IPS-15b (cell line): ENCODE data around the gene TNC.

Experiments used
- H3K27me3 ChIP-seq: one replicate; pipeline ENCODE4 v1.6.1; 2013; ENCODE audit warnings: low read length; ENCODE audit not compliant: control insufficient read depth, insufficient read depth
- H3K36me3 ChIP-seq: one replicate; pipeline ENCODE4 v1.6.1; 2013; ENCODE audit warnings: low read length; ENCODE audit not compliant: control insufficient read depth, insufficient read depth
- H3K4me1 ChIP-seq: one replicate; pipeline ENCODE4 v1.6.1; 2013; ENCODE audit warnings: mild to moderate bottlenecking, low read length; ENCODE audit not compliant: control insufficient read depth, insufficient read depth
- H3K4me3 ChIP-seq: one replicate; pipeline ENCODE4 v1.5.1; 2013; ENCODE audit warnings: low read depth, low read length
- H3K9ac ChIP-seq: one replicate; pipeline ENCODE4 v1.6.1; 2013; ENCODE audit warnings: low read depth, mild to moderate bottlenecking, low read length
- H3K9me3 ChIP-seq: one replicate; pipeline ENCODE4 v1.6.1; 2013; ENCODE audit warnings: mild to moderate bottlenecking, low read length; ENCODE audit not compliant: control insufficient read depth, insufficient read depth

Gene TNC

GRCh38 chr9:115090486-115090885 is 27.5 kb downstream of the TNC start:
- no peaks in the 10 kb centered on the region for H3K9me3 ChIP-seq
- peaks cover 11% of the 10 kb centered on the region for H3K27me3 ChIP-seq
- H3K36me3 ChIP-seq = no peaks in the 10 kb centered on the region

DNA sequence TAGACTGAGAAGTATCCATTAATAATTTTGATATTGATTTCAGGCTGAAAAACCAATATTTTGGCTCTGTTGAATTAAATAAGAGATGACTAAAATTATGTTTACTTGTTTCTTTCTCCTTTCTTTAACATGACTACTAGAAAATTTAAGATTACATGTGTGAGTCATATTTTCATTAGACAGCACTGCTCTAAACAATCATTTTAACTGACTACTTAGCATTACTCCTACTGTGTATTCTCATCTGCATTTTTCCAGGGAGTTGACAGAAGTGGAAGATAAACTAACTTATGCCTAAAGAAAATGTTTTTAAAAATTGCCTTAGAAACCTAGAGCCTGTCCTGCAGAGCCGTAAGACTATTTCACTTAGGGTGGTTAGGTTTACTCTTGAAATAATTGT is 29.1 kb downstream of the TNC start:
- Histone ChIP-seq H3K9me3 (no peaks in the 10 kb centered on the region), H3K4me1 (peaks cover 8% of the 10 kb centered on the region), H3K36me3 (no peaks in the 10 kb centered on the region), H3K4me3 (no peak overlapping the region), H3K27me3 (peaks cover 8% of the 10 kb centered on the region), H3K9ac (no peak overlapping the region)

More at GRCh38 chr9:115090486-115090885, 27.5 kb downstream of the TNC start:
- Histone ChIP-seq H3K4me3 (no peak overlapping the region), H3K9ac (no peak overlapping the region), H3K4me1 (peaks cover 11% of the 10 kb centered on the region)

DNA sequence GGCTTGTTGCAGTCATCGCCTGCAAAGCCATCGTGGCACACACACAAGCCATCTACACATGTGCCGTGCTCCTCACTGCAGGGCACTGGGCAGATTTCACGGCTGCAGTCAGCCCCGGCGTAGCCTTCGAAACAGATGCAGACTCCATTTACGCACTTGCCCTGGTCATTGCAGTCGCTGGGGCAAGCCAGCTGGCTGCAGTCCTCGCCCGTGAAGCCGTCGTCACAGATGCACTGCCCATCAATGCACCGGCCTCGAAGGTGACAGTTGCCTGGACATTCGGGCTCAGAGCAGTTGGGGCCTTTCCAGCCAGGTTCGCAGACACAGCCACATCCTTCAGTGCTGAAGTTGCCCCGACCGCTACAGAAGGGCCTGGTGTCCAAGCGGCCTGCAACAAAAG is 31.1 kb downstream of the TNC start:
- peaks cover 8% of the 10 kb centered on the region for H3K27me3 ChIP-seq
- H3K4me3 ChIP-seq = no peak overlapping the region
- no peaks in the 10 kb centered on the region for H3K9me3 ChIP-seq
- no peaks in the 10 kb centered on the region for H3K36me3 ChIP-seq
- peaks cover 3% of the 10 kb centered on the region for H3K4me1 ChIP-seq
- H3K9ac ChIP-seq = no peak overlapping the region

DNA sequence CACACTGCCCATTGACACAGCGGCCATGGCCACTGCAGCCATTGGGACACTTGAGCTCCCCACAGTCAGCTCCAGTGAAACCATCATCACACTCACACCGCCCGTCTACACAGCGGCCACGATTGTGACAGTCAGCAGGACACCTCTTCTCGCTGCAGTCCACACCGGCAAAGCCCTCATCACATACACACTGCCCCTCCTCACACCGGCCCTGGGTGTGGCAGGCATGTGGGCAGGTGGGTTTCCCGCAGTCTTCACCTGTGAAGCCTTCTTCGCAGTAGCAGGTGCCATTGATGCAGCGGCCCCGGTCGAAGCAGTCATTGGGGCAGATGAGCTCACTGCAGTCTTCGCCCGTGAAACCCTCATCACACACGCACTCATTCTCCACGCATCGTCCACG is 31.5 kb downstream of the TNC start:
- H3K36me3 ChIP-seq = no peaks in the 10 kb centered on the region
- H3K4me3 ChIP-seq = no peak overlapping the region

GRCh38 chr9:115085773-115086377 is 32.1 kb downstream of the TNC start:
- Histone ChIP-seq H3K4me1 (peaks cover 3% of the 10 kb centered on the region), H3K9me3 (no peaks in the 10 kb centered on the region), H3K27me3 (no peaks in the 10 kb centered on the region), H3K4me3 (no peak overlapping the region), H3K36me3 (no peaks in the 10 kb centered on the region), H3K9ac (no peak overlapping the region)

More for the DNA sequence above, 31.5 kb downstream of the TNC start:
- Histone ChIP-seq H3K9ac (no peak overlapping the region), H3K4me1 (peaks cover 3% of the 10 kb centered on the region), H3K9me3 (no peaks in the 10 kb centered on the region), H3K27me3 (peaks cover 5% of the 10 kb centered on the region)

- H3K4me3 ChIP-seq = no peak overlapping the region
- no peaks in the 10 kb centered on the region for H3K36me3 ChIP-seq
- H3K9me3 ChIP-seq = no peaks in the 10 kb centered on the region
- no peak overlapping the region for H3K9ac ChIP-seq
- no peaks in the 10 kb centered on the region for H3K27me3 ChIP-seq
- peaks cover 8% of the 10 kb centered on the region for H3K4me1 ChIP-seq
Observed at GRCh38 chr9:115084709-115085108, 33.2 kb downstream of the TNC start.

- H3K27me3 ChIP-seq = no peaks in the 10 kb centered on the region
- H3K4me1 ChIP-seq = peaks cover 8% of the 10 kb centered on the region
- no peak overlapping the region for H3K4me3 ChIP-seq
- no peak overlapping the region for H3K9ac ChIP-seq
- H3K9me3 ChIP-seq = no peaks in the 10 kb centered on the region
- no peaks in the 10 kb centered on the region for H3K36me3 ChIP-seq
Observed at GRCh38 chr9:115084157-115084556, 33.8 kb downstream of the TNC start.

DNA sequence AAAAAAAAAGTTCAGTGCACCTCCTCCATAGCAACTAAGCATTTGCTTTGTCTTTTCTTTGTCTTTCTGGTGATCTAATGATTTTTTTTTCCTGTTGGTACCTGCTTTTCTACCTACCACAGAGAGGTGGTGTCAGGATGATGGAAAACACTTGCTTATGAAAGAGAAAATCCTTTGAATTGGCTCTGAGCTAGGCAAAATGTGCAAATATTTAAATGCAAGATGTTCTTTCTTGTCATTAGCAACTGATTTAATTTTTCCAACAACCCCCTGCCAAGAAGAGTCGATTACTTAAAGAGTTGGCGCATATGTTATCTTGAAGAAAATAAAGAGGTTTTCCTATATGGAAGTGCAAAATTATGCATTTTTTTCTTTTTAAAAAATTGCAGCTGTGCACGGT is 37.7 kb downstream of the TNC start:
- H3K9ac ChIP-seq = no peak overlapping the region
- H3K4me3 ChIP-seq = no peak overlapping the region
- H3K36me3 ChIP-seq = no peaks in the 10 kb centered on the region
- H3K9me3 ChIP-seq = no peaks in the 10 kb centered on the region
- peaks cover 8% of the 10 kb centered on the region for H3K4me1 ChIP-seq
- no peaks in the 10 kb centered on the region for H3K27me3 ChIP-seq

- Histone ChIP-seq H3K27me3 (no peaks in the 10 kb centered on the region), H3K36me3 (no peaks in the 10 kb centered on the region), H3K4me3 (no peak overlapping the region), H3K9ac (no peak overlapping the region), H3K9me3 (no peaks in the 10 kb centered on the region), H3K4me1 (peaks cover 5% of the 10 kb centered on the region)
Observed at GRCh38 chr9:115079156-115079555, 38.8 kb downstream of the TNC start.

DNA sequence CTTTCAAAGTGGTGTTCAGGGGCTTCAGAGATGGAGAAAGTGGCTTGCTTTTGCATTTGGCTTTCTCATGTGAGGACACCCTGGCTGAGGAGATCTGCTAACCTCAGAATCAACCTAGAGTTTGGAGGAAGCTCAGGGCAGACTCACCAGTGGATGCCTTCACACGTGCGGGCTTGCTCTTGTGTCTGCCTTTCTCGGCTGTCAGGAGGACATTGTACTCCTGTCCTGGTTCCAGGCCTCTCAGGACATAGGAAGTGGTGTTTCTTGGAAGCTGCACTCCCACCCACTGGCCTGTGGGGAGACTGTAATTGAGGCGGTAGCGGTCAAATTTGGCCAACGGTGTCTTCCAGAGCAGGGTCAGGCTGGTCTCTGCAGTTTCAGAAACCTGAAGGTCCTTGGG is 44.5 kb downstream of the TNC start:
- Histone ChIP-seq H3K9ac (no peak overlapping the region), H3K4me3 (no peak overlapping the region), H3K9me3 (no peaks in the 10 kb centered on the region), H3K4me1 (no peaks in the 10 kb centered on the region), H3K27me3 (no peaks in the 10 kb centered on the region), H3K36me3 (peaks cover 3% of the 10 kb centered on the region)

DNA sequence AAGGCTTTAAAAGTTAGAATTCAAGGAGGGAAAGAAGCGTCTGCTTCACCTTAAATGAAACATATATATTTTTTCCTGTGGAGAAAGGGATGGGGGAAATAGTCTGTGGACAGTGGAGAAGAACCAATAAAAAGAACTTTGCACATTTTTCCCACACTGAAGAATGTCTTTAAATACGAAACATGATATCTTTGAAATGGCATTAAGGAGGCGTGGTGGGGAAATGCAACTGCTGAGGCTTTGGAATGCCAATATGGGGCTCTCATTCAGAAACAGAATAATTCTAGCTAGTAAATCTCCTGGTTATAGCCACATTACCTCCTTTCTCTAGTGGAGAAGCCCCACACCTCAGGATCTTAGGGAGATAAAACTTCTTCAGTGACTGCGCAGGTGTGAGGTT is 46.8 kb downstream of the TNC start:
- Histone ChIP-seq H3K9ac (no peak overlapping the region), H3K9me3 (no peaks in the 10 kb centered on the region), H3K4me3 (no peak overlapping the region), H3K4me1 (no peaks in the 10 kb centered on the region), H3K27me3 (no peaks in the 10 kb centered on the region), H3K36me3 (peaks cover 3% of the 10 kb centered on the region)

DNA sequence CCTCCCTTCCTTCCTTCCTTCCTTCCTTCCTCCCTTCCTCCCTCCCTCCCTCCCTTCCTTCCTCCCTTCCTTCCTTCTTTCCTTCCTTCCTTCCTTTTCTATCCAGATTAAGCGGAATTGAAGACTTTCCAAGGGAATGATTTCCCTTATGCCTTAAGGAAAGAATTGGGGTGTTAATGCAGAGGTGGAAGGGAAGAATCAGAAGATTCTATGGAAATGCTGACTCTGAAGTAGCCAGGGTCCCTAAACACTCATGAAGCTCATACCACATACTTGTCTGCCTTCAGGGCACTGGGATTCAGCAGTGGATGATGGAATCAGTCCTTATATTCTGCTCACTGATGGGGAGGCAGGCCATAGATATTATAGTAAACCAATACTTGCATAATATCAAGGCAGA is 48.2 kb downstream of the TNC start:
- no peaks in the 10 kb centered on the region for H3K27me3 ChIP-seq
- peaks cover 3% of the 10 kb centered on the region for H3K36me3 ChIP-seq
- H3K9ac ChIP-seq = no peak overlapping the region
- no peaks in the 10 kb centered on the region for H3K9me3 ChIP-seq
- H3K4me3 ChIP-seq = no peak overlapping the region
- no peaks in the 10 kb centered on the region for H3K4me1 ChIP-seq
